ENCODE data around the gene FBLN5. TPM values are rescaled to one million over a fixed set of nuclear protein-coding genes. Genes with fewer than 3 reads are reported as not detected.
"Not testable (repeated sequence)": the region's sequence is repeated elsewhere in the genome, so short reads cannot be mapped to it uniquely, and the experiment has no call there.

FBLN5 gene
- total RNA-seq, 4 donors from 2014 or later: 19.6 to 36.8 (median 27.3) TPM

DNA sequence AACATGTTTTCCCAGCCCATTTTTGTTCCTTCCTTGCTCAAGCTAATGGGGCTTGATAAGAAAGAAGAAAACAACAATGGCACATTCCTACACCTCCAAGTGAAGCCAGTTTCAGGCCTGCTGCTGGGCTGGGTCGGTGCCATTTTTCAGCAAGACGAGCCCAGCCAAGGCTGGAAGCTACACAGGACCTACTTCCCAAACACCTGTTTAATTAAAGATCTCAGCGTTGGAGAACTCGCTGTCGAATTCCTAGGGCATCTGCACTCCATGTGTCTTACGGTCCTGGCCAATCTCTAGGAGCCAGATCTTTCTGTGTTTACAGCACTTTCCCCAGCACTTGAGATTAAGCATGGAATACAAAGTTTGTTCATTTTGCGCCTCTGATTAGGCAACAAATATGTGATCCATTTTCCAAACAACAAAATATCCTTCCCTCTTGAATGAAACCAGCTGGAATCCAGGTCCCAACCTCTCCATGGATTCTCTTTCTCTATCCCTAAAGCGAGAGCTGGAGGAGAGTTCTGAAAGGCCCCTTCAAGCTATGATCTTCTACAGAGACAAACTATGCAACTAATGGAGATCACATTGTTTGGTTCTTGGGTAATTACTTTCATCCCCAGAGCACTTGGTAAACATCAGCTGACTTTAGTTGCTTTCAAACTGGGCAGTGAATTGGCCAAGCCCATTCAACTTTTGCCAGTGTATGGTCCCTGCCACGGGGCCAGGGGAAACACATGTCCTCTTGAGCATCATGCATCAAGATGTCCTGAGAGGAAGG is 45.9 kb downstream of the FBLN5 start:
- Histone ChIP-seq H3K36me3 (no peaks in the 10 kb centered on the region), H3K27me3 (no peaks in the 10 kb centered on the region), H3K9me3 (no peaks in the 10 kb centered on the region), H3K27ac (peak overlapping the region; percentile 20 to 59 (median 36)), H3K4me3 (no peak overlapping the region), H3K4me1 (peaks cover 0 to 4% of the 10 kb centered on the region in 2 donors)
- intact Hi-C loops (cut with DNase I; ENCODE audit: low total_unique reads): no loop called here
- peak; percentile 38 to 62 for DNase-seq
- ATAC-seq: peak; percentile 71 to 80
- in situ Hi-C loops (cut with MboI; ENCODE audit: low sequenced_read_pairs in 4 of 4): no loop called here
- TF ChIP-seq, protein P1, sequence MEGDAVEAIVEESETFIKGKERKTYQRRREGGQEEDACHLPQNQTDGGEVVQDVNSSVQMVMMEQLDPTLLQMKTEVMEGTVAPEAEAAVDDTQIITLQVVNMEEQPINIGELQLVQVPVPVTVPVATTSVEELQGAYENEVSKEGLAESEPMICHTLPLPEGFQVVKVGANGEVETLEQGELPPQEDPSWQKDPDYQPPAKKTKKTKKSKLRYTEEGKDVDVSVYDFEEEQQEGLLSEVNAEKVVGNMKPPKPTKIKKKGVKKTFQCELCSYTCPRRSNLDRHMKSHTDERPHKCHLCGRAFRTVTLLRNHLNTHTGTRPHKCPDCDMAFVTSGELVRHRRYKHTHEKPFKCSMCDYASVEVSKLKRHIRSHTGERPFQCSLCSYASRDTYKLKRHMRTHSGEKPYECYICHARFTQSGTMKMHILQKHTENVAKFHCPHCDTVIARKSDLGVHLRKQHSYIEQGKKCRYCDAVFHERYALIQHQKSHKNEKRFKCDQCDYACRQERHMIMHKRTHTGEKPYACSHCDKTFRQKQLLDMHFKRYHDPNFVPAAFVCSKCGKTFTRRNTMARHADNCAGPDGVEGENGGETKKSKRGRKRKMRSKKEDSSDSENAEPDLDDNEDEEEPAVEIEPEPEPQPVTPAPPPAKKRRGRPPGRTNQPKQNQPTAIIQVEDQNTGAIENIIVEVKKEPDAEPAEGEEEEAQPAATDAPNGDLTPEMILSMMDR (IDR thresholded peaks at IDR 0.05 in 4 of 5, conservative IDR thresholded peaks at IDR 0.05 in 1 of 5): no peak
- no peak for TF ChIP-seq POLR2A (IDR thresholded peaks at IDR 0.05)

DNA sequence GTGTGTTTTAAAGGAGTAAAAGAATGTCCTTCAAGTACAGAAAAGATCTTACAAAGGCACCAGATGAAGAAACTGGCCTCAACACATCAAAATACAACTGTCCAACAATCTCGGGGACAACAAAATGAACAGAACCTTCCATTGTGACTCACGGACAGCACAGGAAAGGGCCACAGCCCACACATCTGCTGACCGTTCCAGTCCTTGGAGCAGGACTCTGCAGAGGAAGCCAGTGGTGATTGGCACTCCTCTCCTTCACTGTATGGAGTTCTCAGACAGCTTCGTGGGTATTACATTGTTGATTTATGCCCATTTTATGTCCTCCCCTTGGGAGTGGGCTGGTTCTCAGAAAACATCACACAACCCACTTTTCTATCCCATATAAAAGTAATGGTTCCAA is 47.7 kb downstream of the FBLN5 start:
- peaks cover 0 to 4% of the 10 kb centered on the region in 2 donors for H3K4me1 ChIP-seq
- in situ Hi-C loops (cut with MboI; ENCODE audit: low sequenced_read_pairs in 4 of 4) (no loop called here), intact Hi-C loops (cut with DNase I; ENCODE audit: low total_unique reads) (loop anchor here (5.0 kb wide), 1 partner anchor 113 kb away; no protein-coding TSS in a partner anchor)
- H3K36me3 ChIP-seq: no peaks in the 10 kb centered on the region
- H3K27me3 ChIP-seq: no peaks in the 10 kb centered on the region
- no peaks in the 10 kb centered on the region for H3K9me3 ChIP-seq
- DNase-seq (no peak), ATAC-seq (no peak)
- H3K4me3 ChIP-seq: no peak overlapping the region
- TF ChIP-seq, protein P1 (IDR thresholded peaks at IDR 0.05 in 4 of 5, conservative IDR thresholded peaks at IDR 0.05 in 1 of 5): no peak
- TF ChIP-seq POLR2A (IDR thresholded peaks at IDR 0.05): no peak
- peak overlapping the region; percentile 11 to 61 (median 40) for H3K27ac ChIP-seq

DNA sequence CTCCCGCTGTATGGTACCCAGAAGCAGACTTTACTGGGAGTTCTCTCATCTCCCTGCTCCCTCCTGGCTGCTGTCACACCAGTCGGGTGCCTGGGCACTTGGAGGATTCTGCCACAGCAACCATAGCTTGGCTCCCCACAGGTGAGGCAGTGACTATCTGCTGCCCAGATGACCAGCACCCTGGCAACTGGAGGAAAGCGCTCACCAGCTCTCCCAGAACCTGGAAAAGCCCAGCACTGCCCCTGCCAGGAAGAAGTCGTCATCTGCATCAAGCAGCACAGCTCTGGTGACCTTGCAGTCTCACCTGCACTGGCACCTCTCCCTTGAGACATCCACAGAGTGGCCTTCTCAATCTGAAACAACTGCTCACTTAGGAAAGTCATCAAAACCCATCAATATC is 48.3 kb downstream of the FBLN5 start:
- H3K4me1 ChIP-seq: peaks cover 0 to 4% of the 10 kb centered on the region in 2 donors
- no peaks in the 10 kb centered on the region for H3K36me3 ChIP-seq
- ATAC-seq (no peak), DNase-seq (no peak)
- TF ChIP-seq POLR2A (IDR thresholded peaks at IDR 0.05): no peak
- TF ChIP-seq, protein P1 (IDR thresholded peaks at IDR 0.05 in 4 of 5, conservative IDR thresholded peaks at IDR 0.05 in 1 of 5): no peak
- peak overlapping the region; percentile 11 to 61 (median 40) for H3K27ac ChIP-seq
- in situ Hi-C loops (cut with MboI; ENCODE audit: low sequenced_read_pairs in 4 of 4) (no loop called here), intact Hi-C loops (cut with DNase I; ENCODE audit: low total_unique reads) (loop anchor here (5.0 kb wide), 1 partner anchor 112 kb away; no protein-coding TSS in a partner anchor)
- no peaks in the 10 kb centered on the region for H3K9me3 ChIP-seq
- no peaks in the 10 kb centered on the region for H3K27me3 ChIP-seq
- no peak overlapping the region for H3K4me3 ChIP-seq

DNA sequence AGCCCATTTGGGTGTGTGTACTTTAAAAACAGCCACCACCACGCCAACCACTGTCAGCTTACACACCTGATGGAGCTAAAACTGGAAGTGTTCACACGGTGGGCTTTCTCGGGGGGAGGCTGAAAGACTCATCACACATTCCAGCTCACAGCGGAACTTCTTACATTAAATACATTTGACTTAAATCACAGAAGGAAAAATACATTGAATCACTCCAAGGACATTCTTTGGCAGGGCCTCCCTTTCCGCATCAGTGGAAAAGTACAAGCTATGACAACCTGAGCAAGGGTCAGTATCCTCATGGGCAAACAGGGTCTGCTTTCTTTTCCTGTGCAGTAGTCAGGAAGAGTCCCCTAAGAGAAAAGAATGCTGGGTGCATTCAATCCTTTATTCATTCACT is 49.1 kb downstream of the FBLN5 start:
- H3K27ac ChIP-seq: peak overlapping the region in 1 of 4 donors; percentile 33
- intact Hi-C loops (cut with DNase I; ENCODE audit: low total_unique reads) (loop anchor here (5.0 kb wide), 1 partner anchor 111 kb away; no protein-coding TSS in a partner anchor), in situ Hi-C loops (cut with MboI; ENCODE audit: low sequenced_read_pairs in 4 of 4) (no loop called here)
- H3K4me3 ChIP-seq: no peak overlapping the region
- no peaks in the 10 kb centered on the region for H3K36me3 ChIP-seq
- TF ChIP-seq, protein P1 (IDR thresholded peaks at IDR 0.05 in 4 of 5, conservative IDR thresholded peaks at IDR 0.05 in 1 of 5): no peak
- no peak for TF ChIP-seq POLR2A (IDR thresholded peaks at IDR 0.05)
- DNase-seq (no peak), ATAC-seq (no peak)
- H3K27me3 ChIP-seq: peaks cover 0 to 2% (median 0%) of the 10 kb centered on the region in 3 donors
- peaks cover 0 to 4% of the 10 kb centered on the region in 2 donors for H3K4me1 ChIP-seq
- H3K9me3 ChIP-seq: no peaks in the 10 kb centered on the region

DNA sequence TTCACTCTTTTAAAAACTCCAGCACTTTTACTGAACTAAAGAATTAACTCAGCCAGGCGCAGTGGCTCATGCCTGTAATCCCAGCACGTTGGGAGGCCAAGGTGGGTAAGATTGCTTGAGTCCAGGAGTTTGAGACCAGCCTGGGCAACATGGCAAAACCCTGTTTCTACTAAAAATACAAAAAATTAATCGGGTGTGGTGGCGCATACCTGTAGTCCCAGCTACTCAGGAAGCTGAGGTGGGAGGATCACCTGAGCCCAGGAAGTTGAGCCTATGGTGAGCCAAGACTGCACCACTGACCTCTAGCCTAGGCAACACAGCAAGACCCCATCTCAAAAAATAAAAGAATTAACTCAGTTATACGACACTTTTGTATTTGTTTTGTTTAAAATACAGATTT is 49.8 kb downstream of the FBLN5 start:
- intact Hi-C loops (cut with DNase I; ENCODE audit: low total_unique reads): loop anchor here (5.0 kb wide), 1 partner anchor 110 kb away; no protein-coding TSS in a partner anchor
- H3K27me3 ChIP-seq; H3K36me3 ChIP-seq; H3K9me3 ChIP-seq; H3K4me1 ChIP-seq; H3K4me3 ChIP-seq; ATAC-seq; DNase-seq; in situ Hi-C loops (cut with MboI; ENCODE audit: low sequenced_read_pairs in 4 of 4): not testable (repeated sequence)
- peak overlapping the region; percentile 25 to 48 (median 34) for H3K27ac ChIP-seq
